Effector memory CD4-positive, alpha-beta T cell (primary cell): Measurements from ENCODE around the gene LRRFIP2.

ENCODE experiments used
- DNase-seq, 3 donors: peaks; one replicate each; pipeline ENCODE4 v3.0.0-alpha.2; 2020
- H3K27ac ChIP-seq: 2 replicates; pipeline ENCODE4 v1.7.0; 2013; ENCODE audit warnings: mild to moderate bottlenecking, low read length, moderate library complexity; ENCODE audit not compliant: insufficient read depth, poor library complexity, severe bottlenecking
- H3K27me3 ChIP-seq: replicated peaks from 2 replicates; pipeline ENCODE4 v1.7.0; 2013; ENCODE audit warnings: mild to moderate bottlenecking, low read length; ENCODE audit not compliant: insufficient read depth, control insufficient read depth, poor library complexity, severe bottlenecking
- H3K36me3 ChIP-seq: 2 replicates; pipeline ENCODE4 v1.7.0; 2013; ENCODE audit warnings: mild to moderate bottlenecking, low read length, moderate library complexity; ENCODE audit not compliant: control insufficient read depth, insufficient read depth
- H3K4me1 ChIP-seq: 2 replicates; pipeline ENCODE4 v1.7.0; 2013; ENCODE audit warnings: low read length, mild to moderate bottlenecking; ENCODE audit not compliant: control insufficient read depth, insufficient read depth, poor library complexity, severe bottlenecking
- H3K4me3 ChIP-seq: 2 replicates; pipeline ENCODE4 v1.7.0; 2013; ENCODE audit warnings: low read length, low read depth, mild to moderate bottlenecking; ENCODE audit not compliant: insufficient read depth, poor library complexity, severe bottlenecking
- H3K9me3 ChIP-seq: 2 replicates; pipeline ENCODE4 v1.7.0; 2013; ENCODE audit warnings: mild to moderate bottlenecking, low read length, moderate library complexity; ENCODE audit not compliant: control insufficient read depth

The LRRFIP2 gene

DNA sequence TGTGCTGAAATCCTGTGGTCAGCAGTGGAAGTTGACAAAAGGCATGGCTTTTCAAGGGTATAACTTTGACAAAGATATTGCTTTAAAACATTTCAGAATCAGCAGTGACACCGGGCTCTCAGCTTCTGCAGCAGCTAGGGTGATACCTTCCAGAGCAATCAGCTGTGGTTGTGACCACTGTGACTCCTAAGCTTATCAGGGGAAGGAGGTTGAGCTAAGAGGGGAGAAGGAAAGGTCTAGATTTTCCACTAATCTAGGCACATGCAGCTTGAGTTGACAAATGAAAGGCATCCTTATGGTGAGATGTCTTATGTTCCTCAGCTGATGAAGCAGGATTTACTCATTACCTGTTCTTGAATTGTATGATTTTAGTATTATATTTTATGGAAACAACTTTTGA, 16.3 kb upstream of the LRRFIP2 start:
- H3K4me1 ChIP-seq = no peaks in the 10 kb centered on the region
- no peaks in the 10 kb centered on the region for H3K36me3 ChIP-seq
- DNase-seq = no peak
- H3K27me3 ChIP-seq = no peaks in the 10 kb centered on the region
- no peak overlapping the region for H3K27ac ChIP-seq
- H3K9me3 ChIP-seq = no peaks in the 10 kb centered on the region
- H3K4me3 ChIP-seq = no peak overlapping the region

DNA sequence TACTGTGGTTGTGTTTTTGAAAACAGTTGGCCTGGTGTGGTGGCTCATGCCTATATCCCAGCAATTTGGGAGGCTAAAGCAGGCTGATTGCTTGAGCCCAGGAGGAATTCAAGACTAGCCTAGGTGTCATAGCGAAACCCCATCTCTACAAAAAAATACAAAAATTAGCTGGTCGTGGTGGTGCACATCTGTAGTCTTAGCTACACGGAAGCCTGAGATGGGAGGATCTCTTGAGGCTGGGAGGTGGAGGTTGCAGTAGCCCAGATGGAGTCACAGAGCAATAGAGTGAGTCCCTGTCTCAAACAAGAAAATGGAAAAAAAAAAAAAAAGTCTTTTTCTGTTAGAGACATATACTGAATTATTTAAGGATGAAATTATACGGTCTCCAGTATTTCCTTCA, 14.7 kb upstream of the LRRFIP2 start:
- H3K36me3 ChIP-seq = no peaks in the 10 kb centered on the region
- no peaks in the 10 kb centered on the region for H3K9me3 ChIP-seq
- no peaks in the 10 kb centered on the region for H3K27me3 ChIP-seq
- H3K27ac ChIP-seq = no peak overlapping the region
- H3K4me1 ChIP-seq = no peaks in the 10 kb centered on the region
- no peak overlapping the region for H3K4me3 ChIP-seq
- DNase-seq = no peak

GRCh38 chr3:37183976-37184375, 9.6 kb upstream of the LRRFIP2 start:
- H3K27ac ChIP-seq = no peak overlapping the region
- H3K4me3 ChIP-seq = no peak overlapping the region
- H3K4me1 ChIP-seq = no peaks in the 10 kb centered on the region
- no peaks in the 10 kb centered on the region for H3K9me3 ChIP-seq
- H3K27me3 ChIP-seq = no peaks in the 10 kb centered on the region
- H3K36me3 ChIP-seq = no peaks in the 10 kb centered on the region
- no peak for DNase-seq

DNA sequence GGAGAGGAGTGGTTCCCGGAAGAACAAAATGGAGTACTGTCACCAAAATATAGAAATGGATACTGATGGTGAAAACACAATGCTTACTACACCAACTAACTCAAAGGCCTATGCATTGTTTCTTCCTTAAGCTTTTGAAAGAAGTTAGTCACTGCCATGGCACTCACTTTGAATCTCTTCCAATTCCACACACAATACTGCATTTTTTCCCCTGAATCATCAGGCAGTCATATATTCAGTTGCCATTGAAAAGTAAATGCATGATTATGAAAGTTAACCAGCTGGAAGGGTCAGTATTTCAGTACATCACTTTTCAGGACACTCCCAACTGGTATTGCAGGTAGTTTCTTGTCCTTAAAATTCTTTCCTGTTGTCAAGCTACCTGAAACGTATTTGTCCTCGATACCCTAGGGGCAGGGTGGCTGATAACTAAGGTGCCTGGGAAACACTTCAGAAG, 9.0 kb upstream of the LRRFIP2 start:
- no peak for DNase-seq
- no peaks in the 10 kb centered on the region for H3K27me3 ChIP-seq
- H3K4me3 ChIP-seq = no peak overlapping the region
- H3K27ac ChIP-seq = no peak overlapping the region
- H3K36me3 ChIP-seq = no peaks in the 10 kb centered on the region
- no peaks in the 10 kb centered on the region for H3K9me3 ChIP-seq
- no peaks in the 10 kb centered on the region for H3K4me1 ChIP-seq

- DNase-seq = no peak
- no peaks in the 10 kb centered on the region for H3K36me3 ChIP-seq
- no peaks in the 10 kb centered on the region for H3K9me3 ChIP-seq
- no peaks in the 10 kb centered on the region for H3K4me1 ChIP-seq
- no peaks in the 10 kb centered on the region for H3K27me3 ChIP-seq
- no peak overlapping the region for H3K27ac ChIP-seq
- H3K4me3 ChIP-seq = no peak overlapping the region
These were observed 8.4 kb upstream of the LRRFIP2 start for GRCh38 chr3:37182816-37183215.

DNA sequence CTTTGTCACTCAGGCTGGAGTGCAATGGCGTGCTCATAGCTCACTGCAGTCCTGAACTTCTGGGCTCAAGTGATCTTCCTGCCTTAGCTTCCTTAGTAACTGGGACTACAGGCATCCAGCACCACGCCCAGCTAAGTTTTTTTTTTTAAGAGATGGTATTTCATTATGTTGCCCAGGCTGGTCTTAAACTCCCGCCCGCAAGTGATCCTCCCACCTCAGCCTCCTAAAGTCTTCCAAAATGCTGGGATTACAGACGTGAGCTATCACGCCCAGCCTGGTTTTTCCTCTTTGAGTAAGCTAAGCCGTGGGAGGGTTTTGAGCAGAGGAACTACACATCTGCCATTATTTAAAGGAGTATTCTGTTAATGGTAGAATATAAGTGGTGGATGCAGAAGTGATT, 7.4 kb upstream of the LRRFIP2 start:
- Histone ChIP-seq H3K9me3 (no peaks in the 10 kb centered on the region), H3K4me1 (peaks cover 5% of the 10 kb centered on the region), H3K27me3 (no peaks in the 10 kb centered on the region), H3K36me3 (no peaks in the 10 kb centered on the region), H3K27ac (no peak overlapping the region), H3K4me3 (no peak overlapping the region)
- DNase-seq = no peak

DNA sequence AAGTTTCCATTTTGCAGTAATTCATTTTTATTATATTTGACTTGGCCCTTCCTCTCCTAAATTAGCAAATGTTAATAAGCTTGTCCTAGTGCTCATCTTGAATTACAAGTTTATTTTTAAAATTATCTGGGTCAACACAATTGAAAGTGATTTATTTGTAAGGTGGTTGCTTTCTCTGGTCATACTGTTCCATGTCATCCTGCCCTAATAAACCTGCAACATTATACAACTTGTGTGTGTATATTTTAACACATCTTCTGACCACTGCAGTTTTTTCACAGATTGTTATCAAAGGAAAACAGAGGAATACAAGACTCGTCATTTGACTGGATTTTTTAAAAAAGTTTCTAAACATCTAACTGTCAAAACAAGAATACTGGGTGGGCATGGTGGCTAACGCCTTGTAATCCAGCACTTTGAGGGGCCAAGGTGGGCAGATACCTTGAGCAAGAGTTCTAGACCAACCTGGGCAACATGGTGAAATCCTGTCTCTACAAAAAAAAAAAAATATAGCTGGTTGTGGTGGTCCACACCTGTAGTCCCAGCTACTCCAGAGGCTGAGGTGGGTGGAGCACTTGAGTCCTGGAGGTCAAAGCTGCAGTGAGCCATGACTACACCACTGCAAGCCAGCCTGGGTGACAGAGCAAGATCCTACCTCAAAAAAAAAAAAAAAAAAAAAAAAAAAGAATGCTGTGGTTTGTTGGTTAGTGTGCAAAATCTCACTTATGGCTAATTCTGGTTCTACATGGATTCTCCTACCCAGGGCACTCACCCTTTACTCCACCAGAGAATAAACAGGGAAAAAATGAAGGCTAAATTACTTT, 5.0 kb upstream of the LRRFIP2 start:
- no peaks in the 10 kb centered on the region for H3K36me3 ChIP-seq
- H3K4me3 ChIP-seq = no peak overlapping the region
- peaks cover 10% of the 10 kb centered on the region for H3K4me1 ChIP-seq
- no peaks in the 10 kb centered on the region for H3K27me3 ChIP-seq
- no peak overlapping the region for H3K27ac ChIP-seq
- no peaks in the 10 kb centered on the region for H3K9me3 ChIP-seq
- no peak for DNase-seq

- no peak overlapping the region for H3K27ac ChIP-seq
- H3K9me3 ChIP-seq = no peaks in the 10 kb centered on the region
- H3K4me1 ChIP-seq = peaks cover 10% of the 10 kb centered on the region
- H3K4me3 ChIP-seq = no peak overlapping the region
- no peaks in the 10 kb centered on the region for H3K27me3 ChIP-seq
- no peaks in the 10 kb centered on the region for H3K36me3 ChIP-seq
- DNase-seq = no peak
These were observed 576 bp downstream of the LRRFIP2 start for GRCh38 chr3:37173806-37174205.

DNA sequence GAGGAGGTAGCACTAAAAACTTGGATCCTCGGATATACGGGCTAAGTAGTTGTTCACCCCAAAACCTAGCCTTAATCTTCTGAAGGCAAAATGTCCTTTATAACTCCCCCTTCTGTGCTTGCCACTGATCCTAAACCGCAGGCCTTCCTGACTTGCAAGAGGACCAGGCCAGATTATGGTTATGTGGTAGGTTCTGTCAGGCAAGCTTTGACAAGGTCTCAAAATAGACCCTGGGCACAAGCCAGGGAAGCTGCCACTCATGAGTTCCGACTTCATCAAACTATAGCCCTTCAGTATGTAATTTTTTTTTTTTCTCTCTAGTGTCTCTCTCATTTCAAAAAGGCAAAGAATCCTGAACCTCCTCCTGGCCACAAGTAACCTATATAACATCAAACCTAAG, 3.2 kb downstream of the LRRFIP2 start:
- H3K36me3 ChIP-seq = no peaks in the 10 kb centered on the region
- H3K9me3 ChIP-seq = no peaks in the 10 kb centered on the region
- H3K4me3 ChIP-seq = no peak overlapping the region
- no peak overlapping the region for H3K27ac ChIP-seq
- DNase-seq = no peak
- H3K27me3 ChIP-seq = no peaks in the 10 kb centered on the region
- peaks cover 5% of the 10 kb centered on the region for H3K4me1 ChIP-seq

DNA sequence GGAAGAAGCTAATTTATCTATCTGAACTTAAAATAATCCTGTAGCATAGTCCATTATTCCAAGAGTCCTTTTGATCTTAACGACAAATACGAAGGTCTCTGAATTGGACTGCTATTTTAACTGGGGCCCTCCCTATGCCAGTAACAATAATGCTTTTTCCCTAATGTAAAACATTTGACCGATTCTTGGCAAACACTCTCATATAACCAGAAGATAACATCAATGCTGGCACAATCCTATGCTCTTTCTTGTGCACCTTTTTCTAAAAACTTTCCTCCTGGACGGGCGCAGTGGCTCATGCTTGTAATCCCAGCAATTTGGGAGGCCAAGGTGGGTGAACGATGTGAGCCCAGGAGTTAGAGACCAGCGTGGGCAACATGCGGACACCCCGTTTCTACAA, 3.9 kb downstream of the LRRFIP2 start:
- no peaks in the 10 kb centered on the region for H3K36me3 ChIP-seq
- no peak overlapping the region for H3K27ac ChIP-seq
- no peak for DNase-seq
- H3K4me3 ChIP-seq = no peak overlapping the region
- H3K4me1 ChIP-seq = peaks cover 5% of the 10 kb centered on the region
- no peaks in the 10 kb centered on the region for H3K9me3 ChIP-seq
- no peaks in the 10 kb centered on the region for H3K27me3 ChIP-seq
